ENCODE data around the gene SMPX. TPM values are rescaled to one million over a fixed set of nuclear protein-coding genes. Genes with fewer than 3 reads are reported as not detected.

The SMPX gene
- polyA plus RNA-seq, 1 donor (not counting 4 experiments of a cell fraction or from before 2014, with no cell fraction given): not detected

DNA sequence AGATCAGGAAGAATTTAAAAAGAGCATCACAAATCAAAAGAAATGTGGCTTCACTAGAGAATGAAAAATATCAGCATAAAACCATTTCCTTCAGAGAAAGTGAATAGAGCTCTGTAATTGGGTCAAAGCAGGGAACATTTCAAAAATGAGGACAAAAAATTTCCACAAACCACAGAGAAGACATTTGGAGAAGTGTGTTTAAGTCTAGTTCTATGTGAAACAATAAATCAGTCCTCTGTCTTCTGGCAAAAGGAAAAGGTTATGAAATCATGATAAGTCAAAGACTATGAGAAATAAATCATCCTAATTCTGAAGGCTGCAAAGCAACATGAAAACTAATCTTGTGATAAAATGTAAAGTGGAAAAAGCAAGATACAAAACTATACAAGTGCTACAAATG lies 27.9 kb downstream of the SMPX start:
- TF ChIP-seq EZH2 (IDR thresholded peaks at IDR 0.05; ENCODE audit: low read length): no peak
- TF ChIP-seq, protein P1, sequence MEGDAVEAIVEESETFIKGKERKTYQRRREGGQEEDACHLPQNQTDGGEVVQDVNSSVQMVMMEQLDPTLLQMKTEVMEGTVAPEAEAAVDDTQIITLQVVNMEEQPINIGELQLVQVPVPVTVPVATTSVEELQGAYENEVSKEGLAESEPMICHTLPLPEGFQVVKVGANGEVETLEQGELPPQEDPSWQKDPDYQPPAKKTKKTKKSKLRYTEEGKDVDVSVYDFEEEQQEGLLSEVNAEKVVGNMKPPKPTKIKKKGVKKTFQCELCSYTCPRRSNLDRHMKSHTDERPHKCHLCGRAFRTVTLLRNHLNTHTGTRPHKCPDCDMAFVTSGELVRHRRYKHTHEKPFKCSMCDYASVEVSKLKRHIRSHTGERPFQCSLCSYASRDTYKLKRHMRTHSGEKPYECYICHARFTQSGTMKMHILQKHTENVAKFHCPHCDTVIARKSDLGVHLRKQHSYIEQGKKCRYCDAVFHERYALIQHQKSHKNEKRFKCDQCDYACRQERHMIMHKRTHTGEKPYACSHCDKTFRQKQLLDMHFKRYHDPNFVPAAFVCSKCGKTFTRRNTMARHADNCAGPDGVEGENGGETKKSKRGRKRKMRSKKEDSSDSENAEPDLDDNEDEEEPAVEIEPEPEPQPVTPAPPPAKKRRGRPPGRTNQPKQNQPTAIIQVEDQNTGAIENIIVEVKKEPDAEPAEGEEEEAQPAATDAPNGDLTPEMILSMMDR (optimal IDR thresholded peaks at IDR 0.05 in 1 of 3, IDR thresholded peaks at IDR 0.05 in 1 of 3, conservative IDR thresholded peaks at IDR 0.05 in 1 of 3; ENCODE audit: extremely low read depth in 1 of 3, insufficient read depth in 2 of 3, low read length in 3 of 3): no peak
- FAIRE-seq: no peak
- Histone ChIP-seq H3K9me3 (ENCODE audit: control insufficient read depth, low read depth, low read length) (no peaks in the 10 kb centered on the region), H3K9ac (ENCODE audit: control insufficient read depth, extremely low read depth, insufficient read depth, low read length) (no peak overlapping the region), H3K4me1 (ENCODE audit: control insufficient read depth, extremely low read depth, insufficient read depth, low read length) (no peaks in the 10 kb centered on the region), H3K9me1 (ENCODE audit: control insufficient read depth, extremely low read depth, insufficient read depth, low read length) (no peaks in the 10 kb centered on the region), H4K20me1 (ENCODE audit: control insufficient read depth, extremely low read depth, insufficient read depth, low read length) (no peaks in the 10 kb centered on the region), H3K36me3 (ENCODE audit: control insufficient read depth in 2 of 2, extremely low read depth in 1 of 2, insufficient read depth in 2 of 2, low read length in 2 of 2) (no peaks in the 10 kb centered on the region), H2AFZ (ENCODE audit: control insufficient read depth, low read length) (no peak overlapping the region), H3K27me3 (ENCODE audit: control insufficient read depth, extremely low read depth, insufficient read depth, low read length) (no peaks in the 10 kb centered on the region), H3K79me2 (ENCODE audit: control insufficient read depth, insufficient read depth, low read length) (no peaks in the 10 kb centered on the region), H3K4me2 (ENCODE audit: control insufficient read depth, extremely low read depth, insufficient read depth, low read depth, low read length) (no peak overlapping the region), H3K4me3 (ENCODE audit: control insufficient read depth in 2 of 3, extremely low read depth in 1 of 3, insufficient read depth in 2 of 3, low read depth in 1 of 3, low read length in 3 of 3) (no peak overlapping the region), H3K27ac (ENCODE audit: control insufficient read depth, insufficient read depth, low read length) (no peak overlapping the region)
- no peak for DNase-seq (ENCODE audit: low read depth, low spot score)
- dilution Hi-C loops (cut with MboI; ENCODE audit: extremely low pct_ligation_motif_present, low sequenced_read_pairs): no loop called here

- FAIRE-seq (no peak), DNase-seq (ENCODE audit: low read depth, low spot score) (no peak)
- Histone ChIP-seq H3K4me1 (ENCODE audit: control insufficient read depth, extremely low read depth, insufficient read depth, low read length) (no peaks in the 10 kb centered on the region), H2AFZ (ENCODE audit: control insufficient read depth, low read length) (no peak overlapping the region), H3K27me3 (ENCODE audit: control insufficient read depth, extremely low read depth, insufficient read depth, low read length) (no peaks in the 10 kb centered on the region), H4K20me1 (ENCODE audit: control insufficient read depth, extremely low read depth, insufficient read depth, low read length) (no peaks in the 10 kb centered on the region), H3K9me3 (ENCODE audit: control insufficient read depth, low read depth, low read length) (no peaks in the 10 kb centered on the region), H3K27ac (ENCODE audit: control insufficient read depth, insufficient read depth, low read length) (no peak overlapping the region), H3K4me3 (ENCODE audit: control insufficient read depth in 2 of 3, extremely low read depth in 1 of 3, insufficient read depth in 2 of 3, low read depth in 1 of 3, low read length in 3 of 3) (no peak overlapping the region), H3K79me2 (ENCODE audit: control insufficient read depth, insufficient read depth, low read length) (no peaks in the 10 kb centered on the region), H3K4me2 (ENCODE audit: control insufficient read depth, extremely low read depth, insufficient read depth, low read depth, low read length) (no peak overlapping the region), H3K9me1 (ENCODE audit: control insufficient read depth, extremely low read depth, insufficient read depth, low read length) (no peaks in the 10 kb centered on the region), H3K36me3 (ENCODE audit: control insufficient read depth in 2 of 2, extremely low read depth in 1 of 2, insufficient read depth in 2 of 2, low read length in 2 of 2) (no peaks in the 10 kb centered on the region), H3K9ac (ENCODE audit: control insufficient read depth, extremely low read depth, insufficient read depth, low read length) (no peak overlapping the region)
- dilution Hi-C loops (cut with MboI; ENCODE audit: extremely low pct_ligation_motif_present, low sequenced_read_pairs): no loop called here
- TF ChIP-seq, protein P1 (optimal IDR thresholded peaks at IDR 0.05 in 1 of 3, IDR thresholded peaks at IDR 0.05 in 1 of 3, conservative IDR thresholded peaks at IDR 0.05 in 1 of 3; ENCODE audit: extremely low read depth in 1 of 3, insufficient read depth in 2 of 3, low read length in 3 of 3): no peak
- TF ChIP-seq EZH2 (IDR thresholded peaks at IDR 0.05; ENCODE audit: low read length): no peak
These were observed 29.5 kb downstream of the SMPX start for GRCh38 chrX:21728276-21728968.
